GM18870 (cell line): ENCODE measurements around the gene PAPPA2.
"Not testable (repeated sequence)": the region's sequence is repeated elsewhere in the genome, so short reads cannot be mapped to it uniquely, and the experiment has no call there.

ENCODE experiments used
- ATAC-seq: cut with Tn5 transposase; IDR thresholded peaks from one replicate; pipeline ENCODE4 v1.9.1; 2021; ENCODE audit warnings: moderate library complexity; ENCODE audit not compliant: unreplicated experiment

The PAPPA2 gene

GRCh38 chr1:176462674-176463378 lies at the start of gene PAPPA2:
Gene PAPPA2 (plus strand): TSS chr1:176463175. CDS start chr1:176556323, 93,148 bp downstream.
- ATAC-seq: no peak

GRCh38 chr1:176416777-176417176 lies 46.2 kb upstream of the PAPPA2 start:
- no peak for ATAC-seq

GRCh38 chr1:176419608-176420007 lies 43.4 kb upstream of the PAPPA2 start:
- ATAC-seq: not testable (repeated sequence)

- ATAC-seq: no peak
Observed at GRCh38 chr1:176434234-176434633, 28.7 kb upstream of the PAPPA2 start.

GRCh38 chr1:176436251-176436650 lies 26.7 kb upstream of the PAPPA2 start:
- ATAC-seq: no peak

GRCh38 chr1:176440176-176440575 lies 22.8 kb upstream of the PAPPA2 start:
- no peak for ATAC-seq

- no peak for ATAC-seq
Observed at GRCh38 chr1:176444286-176444685, 18.7 kb upstream of the PAPPA2 start.

GRCh38 chr1:176445402-176445801 lies 17.6 kb upstream of the PAPPA2 start:
- ATAC-seq: no peak

GRCh38 chr1:176448340-176448739 lies 14.6 kb upstream of the PAPPA2 start:
- no peak for ATAC-seq

GRCh38 chr1:176450526-176450925 lies 12.4 kb upstream of the PAPPA2 start:
- ATAC-seq: no peak

GRCh38 chr1:176451741-176452140 lies 11.2 kb upstream of the PAPPA2 start:
- not testable (repeated sequence) for ATAC-seq

GRCh38 chr1:176456795-176457194 lies 6.2 kb upstream of the PAPPA2 start:
- no peak for ATAC-seq

GRCh38 chr1:176460544-176461336 lies 2.2 kb upstream of the PAPPA2 start:
- ATAC-seq: no peak

- no peak for ATAC-seq
Observed at GRCh38 chr1:176461576-176461975, 1.4 kb upstream of the PAPPA2 start.

- no peak for ATAC-seq
Observed at GRCh38 chr1:176466514-176466913, 3.5 kb downstream of the PAPPA2 start.

GRCh38 chr1:176469450-176470010 lies 6.6 kb downstream of the PAPPA2 start:
- no peak for ATAC-seq

- no peak for ATAC-seq
Observed at GRCh38 chr1:176471338-176472121, 8.6 kb downstream of the PAPPA2 start.

GRCh38 chr1:176479971-176480370 lies 17.0 kb downstream of the PAPPA2 start:
- no peak for ATAC-seq

GRCh38 chr1:176480750-176481149 lies 17.8 kb downstream of the PAPPA2 start:
- ATAC-seq: no peak

GRCh38 chr1:176485083-176485482 lies 22.1 kb downstream of the PAPPA2 start:
- no peak for ATAC-seq

- ATAC-seq: no peak
Observed at GRCh38 chr1:176494436-176494835, 31.5 kb downstream of the PAPPA2 start.
